NCI-H526 treated with DMSO at 0.1 percent for 48 hours (cell line): ENCODE results near the gene ZFC3H1.
"Not testable (repeated sequence)": the region's sequence is repeated elsewhere in the genome, so short reads cannot be mapped to it uniquely, and the experiment has no call there.

ENCODE experiments used
- DNase-seq: peaks from one replicate; lab custom pipeline; 2025; lab: John Stamatoyannopoulos, UW

ZFC3H1 gene

DNA sequence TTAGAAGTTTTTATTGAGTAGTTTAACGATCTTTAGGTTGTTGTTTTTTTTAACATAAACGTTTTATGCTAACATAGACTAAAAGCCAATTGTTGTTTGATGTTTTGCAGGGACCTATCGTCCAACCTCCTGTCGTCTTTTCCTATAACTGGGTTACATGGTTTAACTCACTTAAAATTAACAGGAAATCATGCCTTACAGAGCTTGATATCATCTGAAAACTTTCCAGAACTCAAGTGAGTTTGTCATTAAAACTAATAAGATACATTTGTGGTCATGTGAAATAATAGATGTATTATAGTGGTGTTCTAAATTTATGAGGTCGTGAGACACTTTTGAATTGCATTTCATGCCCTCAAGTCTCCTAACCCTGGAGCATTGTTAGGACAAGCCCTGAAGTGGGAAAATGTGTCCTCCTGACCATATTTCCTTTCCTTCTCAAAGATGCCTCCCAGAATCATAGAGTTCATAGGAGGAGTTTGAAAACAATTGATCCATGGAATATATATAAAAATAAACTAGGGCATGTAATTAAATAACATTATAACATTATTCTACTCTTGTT is 84.9 kb downstream of the ZFC3H1 start:
- no peak for DNase-seq

DNA sequence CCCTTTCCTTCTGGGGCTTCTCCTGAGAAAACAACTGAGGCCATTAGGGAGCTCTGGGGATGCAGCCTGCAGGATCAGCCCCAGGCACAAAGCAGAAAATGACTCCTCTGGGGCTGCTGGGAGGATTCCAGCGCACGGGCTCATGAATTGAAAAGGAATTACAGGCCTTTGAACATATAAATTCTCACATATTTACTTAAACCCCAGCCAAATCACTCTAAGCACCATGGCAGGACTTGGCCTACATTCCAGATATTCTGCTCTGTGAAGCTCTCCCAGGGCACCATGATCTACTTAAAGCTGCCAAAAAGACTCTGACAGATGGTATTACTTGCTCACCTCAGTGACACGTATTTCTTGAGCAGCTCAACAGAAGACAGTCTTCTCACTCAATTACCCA is 87.2 kb downstream of the ZFC3H1 start:
- DNase-seq: no peak

DNA sequence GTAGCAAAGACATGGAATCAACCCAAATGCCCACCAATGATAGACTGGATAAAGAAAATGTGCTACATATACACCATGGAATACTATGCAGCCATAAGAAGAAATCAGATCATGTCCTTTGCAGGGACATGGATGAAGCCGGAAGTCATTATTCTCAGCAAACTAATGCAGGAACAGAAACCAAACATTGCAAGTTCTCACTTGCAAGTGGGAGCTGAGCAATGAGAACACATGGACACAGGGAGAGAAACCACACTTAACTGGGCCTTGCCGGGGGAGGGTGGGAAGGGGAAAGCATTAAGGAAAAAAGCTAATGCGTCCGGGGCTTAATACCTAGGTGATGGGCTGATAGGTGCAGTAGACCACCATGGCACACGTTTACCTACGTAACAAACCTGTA is 93.8 kb downstream of the ZFC3H1 start:
- DNase-seq: not testable (repeated sequence)

DNA sequence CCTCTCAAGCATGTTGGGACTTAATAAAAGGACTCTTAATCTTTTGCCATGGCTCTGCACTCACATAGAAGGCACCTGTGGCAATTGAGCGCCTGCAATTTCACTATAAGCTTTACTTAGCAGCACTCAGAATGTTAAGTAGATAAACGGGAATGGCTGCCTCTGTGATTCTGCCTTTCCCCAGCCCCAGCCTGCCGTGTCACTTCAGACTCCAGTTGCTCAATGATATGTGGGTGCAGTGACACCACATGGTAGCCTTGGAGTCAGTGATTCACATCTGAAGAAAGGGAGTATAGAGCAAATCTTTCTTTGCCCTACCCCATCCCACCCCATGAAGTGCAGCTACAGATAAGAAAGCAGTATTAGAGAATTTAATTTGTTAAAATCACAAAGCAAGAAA is 96.1 kb downstream of the ZFC3H1 start:
- DNase-seq: no peak

DNA sequence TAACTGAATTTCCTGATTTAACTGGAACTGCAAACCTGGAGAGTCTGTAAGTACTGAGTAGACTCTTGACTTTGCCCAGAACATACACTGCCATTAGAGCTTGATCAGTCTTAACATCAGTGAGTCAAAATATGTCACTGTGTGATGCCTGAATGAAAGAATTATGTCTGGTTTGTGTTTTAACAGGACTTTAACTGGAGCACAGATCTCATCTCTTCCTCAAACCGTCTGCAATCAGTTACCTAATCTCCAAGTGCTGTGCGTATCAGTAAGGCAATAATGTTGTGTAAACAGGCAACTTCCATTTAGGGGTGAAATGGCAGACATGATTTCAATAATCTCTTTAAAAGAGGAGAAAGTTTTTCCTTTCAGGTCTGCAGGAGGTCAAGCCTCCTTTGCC is 97.0 kb downstream of the ZFC3H1 start:
- no peak for DNase-seq

DNA sequence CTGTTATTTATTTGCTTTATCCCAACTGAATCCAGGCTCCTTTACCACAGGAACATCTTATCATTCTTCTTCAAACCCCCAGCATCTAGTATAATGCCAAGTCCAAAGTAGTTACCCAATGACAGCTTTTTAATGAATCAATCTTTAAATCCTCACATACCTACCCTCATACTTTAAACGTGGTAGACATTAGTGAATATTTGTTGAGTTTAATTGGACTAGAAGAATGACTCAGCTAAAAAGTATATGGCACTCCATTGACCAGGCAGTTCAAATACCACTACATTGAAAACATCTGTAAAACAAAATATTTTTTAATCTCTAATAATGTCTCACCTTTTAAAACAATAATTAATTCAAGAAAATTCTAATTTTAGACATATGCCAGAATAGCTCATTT is 98.1 kb downstream of the ZFC3H1 start:
- no peak for DNase-seq

DNA sequence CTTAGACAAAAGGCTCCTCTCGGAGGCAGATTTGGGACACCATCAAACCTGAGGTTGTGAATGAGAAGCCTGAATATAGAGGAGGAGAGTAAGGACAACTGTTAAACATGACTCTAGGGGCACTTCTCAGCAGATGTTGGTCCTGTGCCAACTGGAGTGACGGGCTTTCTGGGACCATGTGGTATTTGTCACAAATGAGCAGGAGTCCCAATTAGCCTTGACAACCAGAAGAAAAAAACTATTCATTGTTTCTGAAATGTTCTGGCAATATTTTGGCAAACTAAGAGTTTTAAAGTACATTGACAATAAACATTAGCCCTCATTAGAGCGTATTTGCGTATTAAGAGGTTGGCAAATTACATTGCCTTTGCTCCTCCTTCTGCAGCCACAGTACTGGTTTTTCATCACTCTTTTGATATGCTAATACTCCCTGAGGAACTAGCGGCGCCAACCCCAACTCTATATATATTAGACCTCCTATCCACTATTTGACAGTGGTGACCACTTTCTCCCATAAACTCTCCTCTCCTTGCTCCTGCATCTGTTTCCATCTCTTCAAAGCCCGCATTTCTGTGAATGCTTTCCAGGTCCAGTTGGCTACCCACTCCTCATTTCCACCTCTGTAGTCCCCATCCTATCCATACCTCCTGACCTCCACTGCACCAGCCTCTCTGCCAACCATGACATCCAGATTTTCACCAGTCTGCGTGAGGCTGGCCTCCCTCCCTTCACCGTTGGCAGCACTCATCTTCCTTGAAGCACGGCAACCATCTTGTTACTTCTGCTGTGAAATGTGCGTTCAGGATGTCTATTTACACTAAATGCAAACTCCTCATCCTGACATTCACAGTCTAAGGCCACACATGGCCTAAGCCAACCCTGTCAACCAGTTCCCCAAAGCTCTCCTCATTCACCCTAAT is 100.7 kb downstream of the ZFC3H1 start:
- DNase-seq: no peak
